SK-N-SH (cell line): ENCODE measurements around the gene TBXAS1.

Experiments used
- ELF1 ChIP-seq: IDR thresholded peaks from 2 replicates; pipeline ENCODE4 v1.4.0; 2012
- EP300 ChIP-seq, 2 experiments: IDR thresholded peaks; 2 replicates each; pipeline versions ENCODE4 v1.4.0 to v1.6.1; 2012; ENCODE audit warnings: borderline replicate concordance in 1 of 2, low read depth in 1 of 2, low read length in 1 of 2
- NFIC ChIP-seq: IDR thresholded peaks from 2 replicates; pipeline ENCODE4 v1.4.0; 2012; ENCODE audit warnings: borderline replicate concordance
- POLR2AphosphoS5 ChIP-seq: IDR thresholded peaks from 2 replicates; pipeline ENCODE4 v1.6.1; 2012; ENCODE audit warnings: low read depth, low read length
- RCOR1 ChIP-seq: fragments of 150-350 bp; IDR thresholded peaks from 2 replicates; pipeline ENCODE4 v1.6.1; 2017; ENCODE audit warnings: antibody characterized with exemption, low read length
- TF ChIP-seq, protein P1 (sequence below): fragments of 200-600 bp; sonication (generic); IDR thresholded peaks from 2 replicates; pipeline ENCODE4 v1.6.1; 2017; ENCODE audit warnings: antibody characterized with exemption, mild to moderate bottlenecking, moderate library complexity

DNA sequence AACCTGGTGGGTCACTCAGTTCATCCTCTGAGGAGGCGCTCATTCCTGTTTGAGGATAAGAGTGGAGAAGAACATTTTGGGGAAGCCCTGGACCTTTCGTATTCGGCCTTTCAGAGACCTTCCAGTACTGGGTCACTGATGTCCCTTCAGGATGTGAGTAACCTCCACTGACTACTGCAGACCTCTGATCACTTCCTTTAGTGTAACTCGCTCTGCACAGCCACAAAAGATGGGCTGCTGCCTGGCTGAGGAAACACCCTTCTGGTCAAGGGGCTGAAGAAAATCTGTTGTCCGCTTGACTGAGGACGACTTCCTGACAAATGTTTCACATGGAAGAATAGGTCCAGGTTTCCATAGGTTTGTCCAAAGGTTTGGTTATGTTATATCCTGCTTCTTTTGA lies 15.9 kb upstream of the TBXAS1 start:
- TF ChIP-seq, protein P1, sequence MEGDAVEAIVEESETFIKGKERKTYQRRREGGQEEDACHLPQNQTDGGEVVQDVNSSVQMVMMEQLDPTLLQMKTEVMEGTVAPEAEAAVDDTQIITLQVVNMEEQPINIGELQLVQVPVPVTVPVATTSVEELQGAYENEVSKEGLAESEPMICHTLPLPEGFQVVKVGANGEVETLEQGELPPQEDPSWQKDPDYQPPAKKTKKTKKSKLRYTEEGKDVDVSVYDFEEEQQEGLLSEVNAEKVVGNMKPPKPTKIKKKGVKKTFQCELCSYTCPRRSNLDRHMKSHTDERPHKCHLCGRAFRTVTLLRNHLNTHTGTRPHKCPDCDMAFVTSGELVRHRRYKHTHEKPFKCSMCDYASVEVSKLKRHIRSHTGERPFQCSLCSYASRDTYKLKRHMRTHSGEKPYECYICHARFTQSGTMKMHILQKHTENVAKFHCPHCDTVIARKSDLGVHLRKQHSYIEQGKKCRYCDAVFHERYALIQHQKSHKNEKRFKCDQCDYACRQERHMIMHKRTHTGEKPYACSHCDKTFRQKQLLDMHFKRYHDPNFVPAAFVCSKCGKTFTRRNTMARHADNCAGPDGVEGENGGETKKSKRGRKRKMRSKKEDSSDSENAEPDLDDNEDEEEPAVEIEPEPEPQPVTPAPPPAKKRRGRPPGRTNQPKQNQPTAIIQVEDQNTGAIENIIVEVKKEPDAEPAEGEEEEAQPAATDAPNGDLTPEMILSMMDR = no peak
- TF ChIP-seq POLR2AphosphoS5 (no peak), EP300 (IDR thresholded peaks at IDR 0.05; ENCODE audit: borderline replicate concordance in 1 of 2, low read depth in 1 of 2, low read length in 1 of 2) (no peak), ELF1 (no peak), RCOR1 (no peak), NFIC (no peak)
